ENCODE measurements around the gene TNFRSF1B. TPM values are rescaled to one million over a fixed set of nuclear protein-coding genes. Genes with fewer than 3 reads are reported as not detected.
A peak's percentile ranks its signal among the peaks of the same experiment; 100 is the strongest.

TNFRSF1B gene
- total and polyA plus RNA-seq, 4 donors: 15.4 to 246 (median 65.5) TPM

- H3K9ac ChIP-seq (ENCODE audit: insufficient read depth in 1 of 2, low read length in 2 of 2): no peak overlapping the region
- TF ChIP-seq CTCF (IDR thresholded peaks at IDR 0.05; ENCODE audit: control extremely low read depth, extremely low read depth): no peak
- H3K4me3 ChIP-seq: no peak overlapping the region
- no peaks in the 10 kb centered on the region for H3K27me3 ChIP-seq (ENCODE audit: control insufficient read depth in 3 of 3, insufficient read depth in 3 of 3, low read length in 2 of 3)
- H3K9me3 ChIP-seq (ENCODE audit: control insufficient read depth in 4 of 4, insufficient read depth in 3 of 4, low read length in 3 of 4): no peaks in the 10 kb centered on the region
- H3K4me1 ChIP-seq (ENCODE audit: control insufficient read depth in 5 of 5, insufficient read depth in 5 of 5, low read length in 5 of 5): peaks cover 4 to 22% (median 9%) of the 10 kb centered on the region in 5 donors
- no peak for ATAC-seq (ENCODE audit: insufficient read depth, low FRiP score)
- no peak overlapping the region for H3K27ac ChIP-seq (ENCODE audit: low read depth in 1 of 2, low read length in 1 of 2)
- no peak for DNase-seq
- 88 to 90% methylated on average over 7 of the region's 7 CpGs for WGBS, 2 donors
- H3K36me3 ChIP-seq (ENCODE audit: control insufficient read depth in 4 of 4, insufficient read depth in 4 of 4, low read length in 4 of 4): no peaks in the 10 kb centered on the region
Observed at GRCh38 chr1:12159816-12160215, 7.0 kb upstream of the TNFRSF1B start.

GRCh38 chr1:12161324-12161661, 5.5 kb upstream of the TNFRSF1B start:
- ATAC-seq (ENCODE audit: insufficient read depth, low FRiP score): no peak
- DNase-seq: no peak
- H3K9me3 ChIP-seq (ENCODE audit: control insufficient read depth in 4 of 4, insufficient read depth in 3 of 4, low read length in 3 of 4): no peaks in the 10 kb centered on the region
- no peak overlapping the region for H3K4me3 ChIP-seq
- no peak for TF ChIP-seq CTCF (IDR thresholded peaks at IDR 0.05; ENCODE audit: control extremely low read depth, extremely low read depth)
- H3K9ac ChIP-seq (ENCODE audit: insufficient read depth in 1 of 2, low read length in 2 of 2): no peak overlapping the region
- WGBS, 2 donors: 67 to 77% methylated on average over 2 of the region's 2 CpGs
- peaks cover 0 to 2% (median 0%) of the 10 kb centered on the region in 3 donors for H3K27me3 ChIP-seq (ENCODE audit: control insufficient read depth in 3 of 3, insufficient read depth in 3 of 3, low read length in 2 of 3)
- peak overlapping the region; percentile 52 to 82 for H3K27ac ChIP-seq (ENCODE audit: low read depth in 1 of 2, low read length in 1 of 2)
- H3K4me1 ChIP-seq (ENCODE audit: control insufficient read depth in 5 of 5, insufficient read depth in 5 of 5, low read length in 5 of 5): peaks cover 4 to 22% (median 9%) of the 10 kb centered on the region in 5 donors
- no peaks in the 10 kb centered on the region for H3K36me3 ChIP-seq (ENCODE audit: control insufficient read depth in 4 of 4, insufficient read depth in 4 of 4, low read length in 4 of 4)

- 18 to 22% methylated on average over 9 of the region's 9 CpGs for WGBS, 2 donors
- Histone ChIP-seq H3K36me3 (ENCODE audit: control insufficient read depth in 4 of 4, insufficient read depth in 4 of 4, low read length in 4 of 4) (no peaks in the 10 kb centered on the region), H3K27me3 (ENCODE audit: control insufficient read depth in 3 of 3, insufficient read depth in 3 of 3, low read length in 2 of 3) (peaks cover 0 to 2% (median 0%) of the 10 kb centered on the region in 3 donors), H3K4me3 (no peak overlapping the region), H3K27ac (ENCODE audit: low read depth in 1 of 2, low read length in 1 of 2) (peak overlapping the region; percentile 52 to 82), H3K9ac (ENCODE audit: insufficient read depth in 1 of 2, low read length in 2 of 2) (no peak overlapping the region), H3K4me1 (ENCODE audit: control insufficient read depth in 5 of 5, insufficient read depth in 5 of 5, low read length in 5 of 5) (peaks cover 4 to 22% (median 9%) of the 10 kb centered on the region in 5 donors), H3K9me3 (ENCODE audit: control insufficient read depth in 4 of 4, insufficient read depth in 3 of 4, low read length in 3 of 4) (no peaks in the 10 kb centered on the region)
- ATAC-seq (ENCODE audit: insufficient read depth, low FRiP score): peak; percentile 89
- peak; percentile 56 to 81 (median 66) for DNase-seq
- TF ChIP-seq CTCF (IDR thresholded peaks at IDR 0.05; ENCODE audit: control extremely low read depth, extremely low read depth): no peak
Observed at GRCh38 chr1:12161662-12162458, 4.9 kb upstream of the TNFRSF1B start.
